Fibroblast of skin of right biceps (primary cell): Measurements from ENCODE around the gene NFE2L3.
"Not testable (repeated sequence)": the region's sequence is repeated elsewhere in the genome, so short reads cannot be mapped to it uniquely, and the experiment has no call there.

Experiments
- DNase-seq: peaks from one replicate; pipeline ENCODE4 v3.0.0-alpha.2; 2013

The NFE2L3 gene

GRCh38 chr7:26169271-26169670 is 17.3 kb downstream of the NFE2L3 start:
- no peak for DNase-seq

GRCh38 chr7:26170663-26171062 is 18.7 kb downstream of the NFE2L3 start:
- DNase-seq: no peak

- DNase-seq: no peak
Observed at GRCh38 chr7:26171601-26172000, 19.6 kb downstream of the NFE2L3 start.

- no peak for DNase-seq
Observed at GRCh38 chr7:26172048-26172447, 20.1 kb downstream of the NFE2L3 start.

- DNase-seq: not testable (repeated sequence)
Observed at GRCh38 chr7:26175903-26176302, 23.9 kb downstream of the NFE2L3 start.

- DNase-seq: not testable (repeated sequence)
Observed at GRCh38 chr7:26176696-26177095, 24.7 kb downstream of the NFE2L3 start.

- not testable (repeated sequence) for DNase-seq
Observed at GRCh38 chr7:26177269-26177668, 25.3 kb downstream of the NFE2L3 start.

- no peak for DNase-seq
Observed at GRCh38 chr7:26178272-26178960, 26.4 kb downstream of the NFE2L3 start.

GRCh38 chr7:26179422-26179821 is 27.4 kb downstream of the NFE2L3 start:
- no peak for DNase-seq

- no peak for DNase-seq
Observed at GRCh38 chr7:26179826-26180497, 28.0 kb downstream of the NFE2L3 start.

GRCh38 chr7:26180792-26181198 is 28.8 kb downstream of the NFE2L3 start:
- DNase-seq: no peak

GRCh38 chr7:26181474-26182227 is 29.7 kb downstream of the NFE2L3 start:
- DNase-seq: no peak

- DNase-seq: no peak
Observed at GRCh38 chr7:26182283-26182682, 30.3 kb downstream of the NFE2L3 start.

GRCh38 chr7:26182706-26183105 is 30.7 kb downstream of the NFE2L3 start:
- DNase-seq: no peak

GRCh38 chr7:26183545-26184280 is 31.7 kb downstream of the NFE2L3 start:
- no peak for DNase-seq

- not testable (repeated sequence) for DNase-seq
Observed at GRCh38 chr7:26184281-26185101, 32.5 kb downstream of the NFE2L3 start.

- no peak for DNase-seq
Observed at GRCh38 chr7:26185131-26185843, 33.3 kb downstream of the NFE2L3 start.

- no peak for DNase-seq
Observed at GRCh38 chr7:26185844-26186180, 33.8 kb downstream of the NFE2L3 start.

- no peak for DNase-seq
Observed at GRCh38 chr7:26186364-26187311, 34.6 kb downstream of the NFE2L3 start.
